Stimulated activated CD8-positive, alpha-beta memory T cell treated with anti-CD3 and anti-CD28 coated beads, Interleukin-7, amount 100 ng/mL, for 1 hour (primary cell): ENCODE data around the gene SPOCK2.
"Not testable (repeated sequence)": the region's sequence is repeated elsewhere in the genome, so short reads cannot be mapped to it uniquely, and the experiment has no call there.

ENCODE experiments used
- DNase-seq, 2 donors: peaks; one replicate each; pipeline ENCODE4 v3.0.0-alpha.2; 2020; ENCODE audit warnings: low read depth in 2 of 2

The SPOCK2 gene

GRCh38 chr10:72056113-72056512, 32.2 kb downstream of the SPOCK2 start:
- no peak for DNase-seq

- DNase-seq, result no peak
These were observed 34.7 kb downstream of the SPOCK2 start for GRCh38 chr10:72053690-72054089.

- no peak for DNase-seq
These were observed 37.5 kb downstream of the SPOCK2 start for GRCh38 chr10:72050873-72051272.

- no peak for DNase-seq
These were observed 38.2 kb downstream of the SPOCK2 start for GRCh38 chr10:72049969-72050781.

- no peak for DNase-seq
These were observed 38.9 kb downstream of the SPOCK2 start for GRCh38 chr10:72049472-72049871.

- DNase-seq, result peak; percentile 82 to 85
These were observed 39.8 kb downstream of the SPOCK2 start for GRCh38 chr10:72048450-72049124.

GRCh38 chr10:72045586-72045985, 42.8 kb downstream of the SPOCK2 start:
- DNase-seq, result no peak

GRCh38 chr10:72044417-72045041, 43.8 kb downstream of the SPOCK2 start:
- no peak for DNase-seq

GRCh38 chr10:72043016-72043834, 45.1 kb downstream of the SPOCK2 start:
- DNase-seq, result no peak

- no peak for DNase-seq
These were observed 46.9 kb downstream of the SPOCK2 start for GRCh38 chr10:72041491-72041890.

GRCh38 chr10:72039377-72039776, 49.0 kb downstream of the SPOCK2 start:
- DNase-seq, result no peak

GRCh38 chr10:72038458-72039001, 49.8 kb downstream of the SPOCK2 start:
- DNase-seq, result no peak

- DNase-seq, result no peak
These were observed 50.5 kb downstream of the SPOCK2 start for GRCh38 chr10:72037811-72038210.

- no peak for DNase-seq
These were observed 51.1 kb downstream of the SPOCK2 start for GRCh38 chr10:72037266-72037665.

- DNase-seq, result no peak
These were observed 53.0 kb downstream of the SPOCK2 start for GRCh38 chr10:72035252-72035887.

GRCh38 chr10:72034761-72035160, 53.6 kb downstream of the SPOCK2 start:
- DNase-seq, result no peak

- DNase-seq, result no peak
These were observed 54.3 kb downstream of the SPOCK2 start for GRCh38 chr10:72034040-72034499.

- DNase-seq, result not testable (repeated sequence)
These were observed 55.8 kb downstream of the SPOCK2 start for GRCh38 chr10:72032409-72033162.

GRCh38 chr10:72031706-72032105, 56.6 kb downstream of the SPOCK2 start:
- DNase-seq, result no peak
